ENCODE results near the gene TCFL5.

DNA sequence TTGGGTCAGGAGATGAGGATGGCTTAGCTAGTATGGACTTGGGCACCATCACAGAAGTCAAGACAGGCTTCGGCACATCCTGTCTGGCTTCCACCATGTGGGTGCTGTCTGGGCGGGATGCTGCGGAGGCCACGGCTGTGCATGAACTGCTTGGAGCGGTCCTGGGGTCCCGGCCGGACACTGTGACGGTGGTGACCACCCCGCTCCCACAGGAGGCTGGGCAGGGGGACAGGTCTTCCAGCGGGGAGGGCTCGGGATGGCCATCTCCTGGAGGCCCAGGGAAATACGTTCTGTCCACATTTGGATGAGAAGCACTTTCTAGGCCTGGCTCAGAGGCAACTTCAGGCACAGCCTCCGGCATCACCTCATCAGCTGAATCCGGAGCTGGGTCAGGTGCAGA is 32.1 kb upstream of the TCFL5 start:
- TF ChIP-seq CTCF (IDR thresholded peaks at IDR 0.05; ENCODE audit: insufficient read depth, low read length, poor library complexity, severe bottlenecking) (no peak), EZH2phosphoT487 (conservative IDR thresholded peaks at IDR 0.05; ENCODE audit: low read length) (no peak)

Data from SU-DHL-6 (cell line).